IPS-11a (cell line): Measurements from ENCODE around the gene PCGF6.

Source experiments
- H3K4me3 ChIP-seq: one replicate; pipeline ENCODE4 v1.5.1; 2013; ENCODE audit warnings: low read depth, low read length, control low read depth

Gene PCGF6

DNA sequence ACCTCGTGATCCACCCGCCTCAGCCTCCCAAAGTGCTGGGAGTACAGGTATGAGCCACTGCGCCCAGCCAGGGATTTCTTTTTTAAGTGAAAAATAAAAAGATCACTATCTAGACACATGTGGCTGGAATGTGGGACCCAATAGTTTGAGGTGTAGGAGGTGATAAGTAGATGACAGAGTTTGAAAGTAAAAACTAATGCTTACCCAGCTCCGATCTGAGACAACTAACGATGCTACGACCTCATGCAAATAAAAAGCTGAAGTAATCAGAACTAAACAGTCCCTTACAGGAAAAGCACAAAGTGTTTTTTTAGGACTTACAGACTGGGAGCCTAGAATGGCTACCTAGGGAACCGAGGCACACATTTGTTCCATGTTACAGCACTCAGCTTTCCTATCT, 23.0 kb downstream of the PCGF6 start:
- no peak overlapping the region for H3K4me3 ChIP-seq

DNA sequence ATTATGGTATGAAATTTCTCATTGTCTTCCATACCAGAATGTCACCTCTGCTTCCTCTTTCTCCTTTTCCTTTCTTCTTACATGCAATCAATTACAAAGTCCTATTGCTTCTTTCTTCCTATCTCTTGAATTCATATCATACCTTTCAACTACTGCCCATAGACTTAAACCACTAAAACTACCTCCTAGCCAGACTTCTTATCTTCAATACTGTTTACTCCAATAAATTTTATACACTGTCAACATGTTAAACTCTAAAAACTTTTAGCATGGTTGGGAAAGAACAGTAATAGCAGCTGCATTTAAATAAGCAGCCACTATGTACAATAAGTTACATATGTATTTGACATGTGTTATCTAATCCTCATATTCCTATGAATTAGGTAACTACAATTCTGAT, 34.9 kb downstream of the PCGF6 start:
- no peak overlapping the region for H3K4me3 ChIP-seq

DNA sequence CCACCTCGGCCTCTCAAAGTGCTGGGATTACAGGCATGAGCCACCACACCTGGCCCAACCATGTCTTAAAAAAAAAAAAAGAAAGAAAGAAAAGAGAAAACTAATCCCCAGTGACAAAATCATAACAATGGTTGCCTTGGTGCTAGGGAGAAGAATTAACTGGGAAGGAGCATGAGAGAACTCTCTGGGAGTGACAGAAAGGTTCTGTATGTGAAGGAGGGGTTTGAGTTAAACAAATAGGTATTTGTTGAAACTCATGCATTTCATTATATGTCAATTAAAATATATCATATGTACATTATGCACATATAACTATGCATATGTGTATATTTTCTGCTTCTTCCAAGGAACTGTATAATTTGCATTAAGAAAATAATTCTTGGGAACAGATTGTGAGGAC, 40.7 kb downstream of the PCGF6 start:
- H3K4me3 ChIP-seq = no peak overlapping the region

DNA sequence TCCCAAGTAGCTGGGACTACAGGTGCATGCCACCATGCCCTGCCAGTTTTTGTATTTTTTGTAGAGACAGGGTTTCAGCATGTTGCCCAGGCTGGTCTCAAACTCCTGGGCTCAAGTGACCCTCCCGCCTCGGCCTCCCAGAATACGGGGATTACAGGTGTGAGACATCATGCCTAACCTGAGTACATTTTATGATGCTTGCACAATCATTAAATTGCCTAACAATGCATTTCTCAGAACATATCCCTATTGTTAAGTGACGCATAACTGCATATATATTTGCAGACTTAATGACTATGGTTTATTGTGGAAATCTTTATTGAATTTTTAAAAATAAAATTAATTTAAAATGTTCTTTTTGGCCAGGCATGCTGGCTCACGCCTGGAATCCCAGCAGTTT, 43.3 kb downstream of the PCGF6 start:
- H3K4me3 ChIP-seq = no peak overlapping the region

DNA sequence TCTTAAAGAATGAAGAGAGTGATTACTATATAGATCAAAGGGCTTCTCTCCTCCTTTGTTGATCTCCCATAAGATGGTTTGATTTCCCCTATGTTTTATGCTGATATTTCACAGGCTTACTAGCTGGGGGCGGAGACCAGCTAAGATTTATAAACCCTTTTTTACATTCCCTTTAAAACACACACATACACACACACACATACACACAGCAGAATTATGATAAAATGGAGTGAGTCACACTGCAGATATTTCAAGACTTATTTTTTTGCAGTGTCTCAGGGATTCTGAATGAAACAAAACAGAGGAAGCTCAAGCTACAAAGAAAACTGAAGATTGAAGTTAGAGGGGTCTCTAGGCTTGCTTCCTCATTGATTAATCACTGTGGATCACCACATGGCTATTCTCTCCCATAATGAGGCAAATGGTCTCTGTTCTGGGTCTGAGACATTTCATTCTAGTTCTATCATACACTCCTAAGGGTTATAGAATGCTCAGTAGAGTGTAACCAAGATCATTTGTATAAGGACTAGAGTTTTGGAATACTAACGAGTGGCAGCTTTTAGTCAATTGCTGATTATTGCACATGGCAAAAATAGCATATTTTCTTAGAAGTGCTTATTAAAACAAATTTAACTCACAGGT, 55.4 kb downstream of the PCGF6 start:
- no peak overlapping the region for H3K4me3 ChIP-seq

DNA sequence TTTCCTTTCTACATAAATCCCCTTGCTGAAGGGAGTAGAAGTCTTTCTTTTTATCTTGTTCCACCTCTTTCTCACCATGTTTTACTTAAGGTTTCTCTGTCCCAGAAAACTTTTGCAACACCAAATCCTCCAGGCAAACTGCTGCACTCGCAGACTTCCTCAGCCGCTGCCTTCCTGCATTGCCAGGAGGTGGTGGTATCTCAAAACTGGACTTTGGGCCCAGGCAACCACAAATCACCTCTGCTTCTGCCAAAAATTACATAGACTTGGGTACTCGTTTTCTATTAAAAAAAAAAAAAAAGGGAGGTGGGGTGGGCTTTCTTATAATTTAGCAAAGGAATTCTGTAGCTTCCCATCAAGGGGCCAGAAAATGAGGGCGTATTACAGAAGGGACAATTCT, 59.4 kb downstream of the PCGF6 start:
- H3K4me3 ChIP-seq = no peak overlapping the region

DNA sequence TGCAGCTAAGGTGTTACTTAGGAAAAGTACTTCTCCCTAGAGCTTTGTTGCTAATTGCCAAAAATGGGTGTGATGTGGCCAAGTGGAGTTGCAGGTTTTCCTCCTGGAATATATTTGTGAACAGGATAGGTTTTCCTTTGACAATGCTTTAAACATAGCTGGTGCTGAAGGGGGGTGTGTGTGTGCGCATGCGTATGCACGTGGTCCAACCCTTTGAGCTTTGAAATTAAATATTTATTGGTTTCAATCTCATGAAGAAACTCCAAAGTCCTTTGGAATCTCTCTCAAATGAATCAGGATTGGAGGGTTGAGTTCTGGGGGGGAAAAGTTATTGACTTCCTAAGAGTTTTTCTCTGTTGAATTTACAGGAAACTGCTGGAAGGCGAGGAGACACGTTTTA, 62.9 kb downstream of the PCGF6 start:
- no peak overlapping the region for H3K4me3 ChIP-seq

DNA sequence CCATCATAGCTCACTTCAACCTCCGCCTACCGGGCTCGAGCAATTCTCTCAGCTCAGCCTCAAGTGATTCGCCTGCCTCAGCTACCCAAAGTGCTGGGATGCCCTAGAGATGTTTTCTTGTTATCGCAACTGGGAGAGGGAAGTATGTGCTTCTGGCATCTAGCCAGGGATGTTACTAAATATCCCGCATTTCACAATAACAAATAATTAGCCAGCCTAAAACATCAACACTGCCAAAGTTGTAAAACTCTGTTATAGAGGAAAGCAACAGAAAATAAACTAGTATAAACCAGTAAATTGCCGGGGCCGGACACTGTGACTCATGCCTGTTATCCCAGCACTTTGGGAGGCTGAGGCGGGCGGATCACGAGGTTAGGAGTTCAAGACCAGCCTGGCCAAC, 66.8 kb downstream of the PCGF6 start:
- H3K4me3 ChIP-seq = no peak overlapping the region

DNA sequence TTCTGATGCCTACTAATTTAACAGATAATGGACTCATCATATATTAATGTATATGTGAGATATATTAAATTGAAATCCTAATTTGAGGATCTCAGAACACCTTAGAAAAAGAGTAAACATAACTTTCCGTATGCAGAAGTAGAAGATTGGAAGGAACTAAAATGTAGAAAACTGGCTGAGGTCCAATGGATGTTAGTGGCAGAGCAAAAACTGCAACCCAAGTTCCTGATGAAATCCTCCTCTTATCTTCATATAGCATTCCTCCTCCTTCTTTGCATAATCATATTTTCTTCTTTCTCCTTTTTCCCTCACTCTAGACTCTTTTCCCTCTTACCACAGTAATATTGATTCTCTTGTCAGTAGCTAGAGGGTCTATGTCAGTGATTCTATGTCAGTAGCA, 68.0 kb downstream of the PCGF6 start:
- H3K4me3 ChIP-seq = no peak overlapping the region

DNA sequence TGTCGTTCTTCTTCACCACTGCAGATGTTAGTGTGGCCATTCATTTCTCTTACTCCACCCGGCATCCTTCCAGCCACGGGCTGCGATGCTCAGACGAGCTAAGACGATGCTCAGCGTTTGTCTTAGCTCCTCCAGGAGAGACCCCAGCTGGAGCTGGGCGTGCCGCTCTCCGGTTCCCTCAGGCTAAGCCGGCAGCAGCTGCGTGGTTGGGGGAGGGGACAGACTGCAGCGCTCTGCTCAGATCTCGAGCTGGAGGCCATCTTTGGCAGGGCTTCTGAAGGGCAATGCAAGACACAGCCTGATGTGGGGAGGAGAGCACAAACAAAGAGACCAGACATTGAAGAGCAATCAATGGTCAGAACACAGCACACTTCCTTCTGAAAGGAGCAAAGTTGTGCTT, 69.2 kb downstream of the PCGF6 start:
- no peak overlapping the region for H3K4me3 ChIP-seq

DNA sequence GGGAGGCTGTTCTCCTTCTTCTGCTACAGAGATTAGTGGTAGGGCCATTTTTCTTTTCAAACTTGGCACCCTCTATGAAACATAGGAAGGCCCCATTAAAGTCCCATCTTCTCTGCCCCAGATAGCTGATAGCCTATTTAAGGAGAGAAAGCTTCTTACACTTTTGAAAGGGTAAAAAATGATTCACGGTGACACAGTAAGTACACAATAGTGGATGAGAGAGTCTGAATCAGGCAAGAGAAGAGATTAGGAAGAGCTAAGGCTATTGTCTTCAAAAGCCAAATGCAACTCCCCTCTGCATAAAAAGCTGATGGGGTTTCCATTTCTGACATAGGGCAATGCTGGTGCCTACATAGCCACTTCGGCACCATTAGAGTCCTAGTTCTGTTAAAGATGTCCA, 70.4 kb downstream of the PCGF6 start:
- H3K4me3 ChIP-seq = no peak overlapping the region

DNA sequence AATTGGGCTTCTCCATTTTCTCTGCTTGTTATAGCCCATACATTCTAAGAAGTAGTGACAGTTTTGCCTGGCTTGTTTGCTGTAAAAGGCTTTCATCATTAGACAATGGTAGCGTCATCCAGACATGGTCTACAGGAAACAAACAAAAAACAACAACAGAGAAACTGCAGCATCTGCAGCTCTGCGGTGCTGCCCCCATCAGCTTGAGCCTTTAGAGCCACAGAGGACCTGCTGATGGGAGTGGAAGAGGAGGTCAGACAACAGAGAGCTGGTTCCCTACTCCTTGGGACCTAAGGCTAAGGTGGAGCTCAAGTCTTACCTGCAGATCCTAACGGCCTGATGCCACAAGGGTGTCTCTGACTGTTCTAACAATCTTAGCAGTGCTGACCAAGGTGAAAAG, 70.9 kb downstream of the PCGF6 start:
- no peak overlapping the region for H3K4me3 ChIP-seq

DNA sequence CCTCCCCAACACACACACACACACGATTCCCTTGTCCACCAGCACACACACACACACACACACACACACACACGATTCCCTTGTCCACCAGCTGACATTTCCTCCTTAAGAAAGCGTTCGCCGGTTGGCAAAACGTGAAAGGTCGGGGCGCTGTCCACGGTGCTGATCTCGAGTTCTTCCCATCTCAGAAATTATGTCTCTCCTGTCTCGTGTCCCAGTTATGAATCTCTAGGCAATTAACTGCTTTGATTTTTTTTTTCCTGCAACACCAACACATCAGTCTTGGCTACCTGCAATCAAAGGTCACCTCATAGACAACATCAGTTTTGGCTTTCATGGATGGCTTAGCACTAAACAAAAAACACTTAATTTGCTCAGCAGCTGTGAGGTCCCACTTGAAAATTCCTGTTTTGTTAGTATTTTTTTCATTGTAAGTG, 72.1 kb downstream of the PCGF6 start:
- H3K4me3 ChIP-seq = peak overlapping the region; percentile 21

DNA sequence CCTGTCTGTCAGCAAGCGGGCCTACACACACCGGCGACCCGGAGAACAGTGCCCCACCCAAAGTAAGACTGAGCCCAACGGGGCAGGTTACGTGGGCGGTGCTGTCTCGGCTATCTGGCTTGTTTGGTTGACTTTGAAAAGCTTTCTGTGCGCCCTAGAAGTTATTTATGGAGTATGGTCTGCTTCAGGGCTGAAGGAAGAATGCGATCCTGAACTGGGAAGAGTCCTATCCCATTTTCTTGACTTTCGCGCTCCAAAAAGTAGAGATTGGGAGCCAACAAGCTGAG, 72.5 kb downstream of the PCGF6 start:
- H3K4me3 ChIP-seq = peak overlapping the region; percentile 21

DNA sequence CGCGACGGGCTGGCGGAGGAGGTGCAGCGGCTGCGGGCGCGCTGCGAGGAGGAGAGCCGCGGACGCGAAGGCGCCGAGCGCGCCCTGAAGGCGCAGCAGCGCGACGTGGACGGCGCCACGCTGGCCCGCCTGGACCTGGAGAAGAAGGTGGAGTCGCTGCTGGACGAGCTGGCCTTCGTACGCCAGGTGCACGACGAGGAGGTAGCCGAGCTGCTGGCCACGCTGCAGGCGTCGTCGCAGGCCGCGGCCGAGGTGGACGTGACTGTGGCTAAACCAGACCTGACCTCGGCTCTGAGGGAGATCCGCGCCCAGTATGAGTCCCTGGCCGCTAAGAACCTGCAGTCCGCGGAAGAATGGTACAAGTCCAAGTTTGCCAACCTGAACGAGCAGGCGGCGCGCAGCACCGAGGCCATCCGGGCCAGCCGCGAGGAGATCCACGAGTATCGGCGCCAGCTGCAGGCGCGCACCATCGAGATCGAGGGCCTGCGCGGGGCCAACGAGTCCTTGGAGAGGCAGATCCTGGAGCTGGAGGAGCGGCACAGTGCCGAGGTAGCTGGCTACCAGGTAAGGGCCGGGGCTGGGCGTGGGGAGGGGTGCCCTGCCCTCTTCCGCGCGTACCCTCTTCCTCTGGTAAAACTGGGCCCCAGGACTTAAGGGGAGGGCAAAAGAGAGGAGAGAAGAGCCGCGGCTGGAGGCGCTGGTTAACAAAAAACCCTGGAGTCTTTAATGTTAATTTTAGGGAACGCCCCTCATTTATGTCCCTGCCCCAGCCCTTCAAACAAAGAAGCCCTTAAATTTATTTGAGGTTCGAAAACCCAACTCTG, 73.0 kb downstream of the PCGF6 start:
- H3K4me3 ChIP-seq = peak overlapping the region; percentile 50

DNA sequence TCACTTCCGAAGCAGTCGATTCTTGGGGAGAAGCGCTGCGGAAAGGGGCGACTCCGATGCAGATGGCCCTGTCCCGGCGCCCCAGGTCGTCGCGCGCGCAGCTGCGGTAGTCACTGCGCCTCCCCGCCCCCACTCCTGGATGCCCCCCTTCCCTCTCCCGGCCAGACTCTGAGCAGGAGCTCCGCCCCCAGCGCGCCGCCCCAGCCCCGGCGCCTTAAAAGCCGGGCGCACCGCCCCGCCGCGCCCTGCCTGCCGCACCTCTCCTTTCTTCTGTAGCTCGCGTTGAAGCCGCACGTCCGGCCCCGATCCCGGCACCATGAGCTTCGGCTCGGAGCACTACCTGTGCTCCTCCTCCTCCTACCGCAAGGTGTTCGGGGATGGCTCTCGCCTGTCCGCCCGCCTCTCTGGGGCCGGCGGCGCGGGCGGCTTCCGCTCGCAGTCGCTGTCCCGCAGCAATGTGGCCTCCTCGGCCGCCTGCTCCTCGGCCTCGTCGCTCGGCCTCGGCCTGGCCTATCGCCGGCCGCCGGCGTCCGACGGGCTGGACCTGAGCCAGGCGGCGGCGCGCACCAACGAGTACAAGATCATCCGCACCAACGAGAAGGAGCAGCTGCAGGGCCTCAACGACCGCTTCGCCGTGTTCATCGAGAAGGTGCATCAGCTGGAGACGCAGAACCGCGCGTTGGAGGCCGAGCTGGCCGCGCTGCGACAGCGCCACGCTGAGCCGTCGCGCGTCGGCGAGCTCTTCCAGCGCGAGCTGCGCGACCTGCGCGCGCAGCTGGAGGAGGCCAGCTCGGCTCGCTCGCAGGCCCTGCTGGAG, 73.8 kb downstream of the PCGF6 start, which contains the start of gene INA:
Gene INA (plus strand): TSS at position 243 of the 817 bp plus-strand sequence. CDS start 74 bp downstream, at position 317.
- peak within 1 kb of the TSS; percentile 50 for H3K4me3 ChIP-seq

DNA sequence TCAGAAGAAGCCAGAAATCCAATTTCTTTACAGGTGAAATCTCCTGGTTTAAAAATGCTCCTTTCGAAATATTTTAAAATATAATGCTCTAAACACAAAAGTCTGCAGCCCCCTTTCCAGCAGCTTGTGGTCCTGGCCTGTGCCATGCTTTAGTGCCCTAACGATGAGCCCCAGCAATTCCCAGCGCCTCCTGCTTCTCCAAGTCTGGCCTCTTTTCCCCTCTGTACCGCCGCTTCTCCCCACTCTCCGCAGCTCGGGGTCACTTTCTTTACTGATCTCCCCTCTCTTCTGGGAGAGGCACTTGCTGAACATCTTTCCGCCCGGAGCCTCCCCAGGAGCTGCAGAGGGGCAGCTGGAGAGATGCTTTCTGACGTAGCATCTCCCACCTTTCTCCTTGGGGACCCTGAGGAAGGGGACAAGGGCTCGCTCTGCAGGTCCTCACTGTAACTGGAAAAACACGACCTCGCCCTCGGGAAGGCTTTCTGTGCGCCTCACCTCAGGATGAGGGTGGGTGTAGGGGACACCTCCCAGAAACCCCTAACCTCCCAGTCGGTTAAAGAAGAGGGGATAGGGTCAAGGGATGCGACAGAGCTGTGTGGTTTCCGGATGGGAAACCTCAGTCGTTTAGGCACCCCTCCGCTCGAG, 74.6 kb downstream of the PCGF6 start:
- H3K4me3 ChIP-seq = peak overlapping the region; percentile 50

DNA sequence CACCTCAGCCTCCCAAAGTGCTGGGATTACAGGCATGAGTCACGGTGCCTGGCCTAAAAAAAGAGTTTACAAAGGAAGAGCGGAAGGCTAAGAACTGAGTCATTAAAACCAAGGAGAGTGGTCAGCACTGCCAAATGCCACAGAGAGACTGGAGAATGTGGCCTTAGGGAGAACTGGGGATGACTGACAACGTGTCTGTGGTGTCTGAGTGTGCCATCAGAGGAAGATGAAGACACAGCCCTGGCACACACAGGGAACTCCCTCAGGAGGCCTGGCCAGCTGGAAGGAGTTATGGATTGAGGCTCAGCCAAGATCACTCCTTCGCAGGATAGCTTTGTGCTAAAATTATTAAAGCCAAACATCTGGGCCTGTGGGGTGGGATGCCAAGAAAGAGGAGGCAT, 77.9 kb downstream of the PCGF6 start:
- no peak overlapping the region for H3K4me3 ChIP-seq

DNA sequence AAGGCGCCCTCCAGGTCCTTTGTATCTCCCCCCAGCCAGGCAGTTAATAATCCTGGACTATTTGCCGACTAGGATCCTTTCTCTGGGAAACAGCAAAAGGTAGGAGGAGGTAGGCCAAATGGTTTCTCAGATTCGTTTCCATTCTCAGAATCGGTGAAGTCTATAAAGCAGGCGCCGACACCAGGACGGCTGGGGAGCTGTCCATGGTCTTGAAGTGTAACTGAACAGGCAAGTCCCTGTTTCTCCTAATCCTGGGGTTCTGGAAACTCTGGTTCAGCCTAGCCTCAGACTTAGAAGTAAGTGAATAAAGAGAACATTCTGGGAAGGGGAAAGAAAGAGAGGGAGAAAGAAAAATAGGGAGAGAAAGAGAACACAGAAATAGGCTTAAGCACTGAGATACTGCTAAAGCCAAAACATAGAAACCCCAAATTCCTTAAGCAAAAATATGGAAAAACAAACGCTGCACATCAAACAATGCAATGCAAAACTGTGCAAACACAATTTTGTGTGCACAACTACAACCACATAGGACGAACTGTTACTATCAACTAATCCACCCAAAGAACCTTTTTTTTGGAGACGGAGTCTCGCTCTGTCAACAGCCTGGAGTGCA, 85.1 kb downstream of the PCGF6 start:
- H3K4me3 ChIP-seq = no peak overlapping the region

DNA sequence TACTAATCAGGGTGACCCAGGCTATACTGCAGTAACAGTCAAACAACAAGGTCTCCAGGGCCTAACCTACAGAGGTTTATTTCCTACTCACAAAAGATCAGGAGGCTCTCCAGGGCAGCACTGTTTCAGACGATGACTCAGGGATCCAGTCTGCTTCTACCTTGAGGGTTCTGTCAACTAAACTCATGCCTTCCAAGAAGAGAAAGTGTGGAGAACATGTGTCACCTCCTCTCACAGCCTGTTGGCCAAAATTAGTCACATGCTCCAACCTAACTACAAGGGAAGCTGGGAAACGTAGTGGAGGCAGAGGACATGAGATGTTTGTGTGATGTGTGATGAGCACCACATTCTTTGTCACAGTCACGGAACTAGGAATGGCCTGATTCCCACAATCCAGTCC, 88.7 kb downstream of the PCGF6 start:
- no peak overlapping the region for H3K4me3 ChIP-seq

DNA sequence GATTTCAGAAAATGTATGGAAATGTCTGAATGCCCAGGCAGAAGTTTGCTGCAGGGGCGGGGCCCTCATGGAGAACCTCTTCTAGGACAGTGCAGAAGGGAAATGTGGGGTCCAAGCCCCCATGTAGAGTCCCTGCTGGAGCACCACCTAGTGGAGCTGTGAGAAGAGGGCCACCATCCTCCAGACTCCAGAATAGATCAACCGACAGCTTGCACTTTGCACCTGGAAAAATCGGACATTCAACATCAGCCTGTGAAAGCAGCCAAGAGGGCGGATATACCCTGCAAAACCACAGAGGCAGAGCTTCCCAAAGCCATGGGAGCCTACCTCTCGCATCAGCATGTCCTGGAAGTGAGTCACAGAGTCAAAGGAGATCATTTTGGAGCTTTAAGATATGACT, 91.0 kb downstream of the PCGF6 start:
- H3K4me3 ChIP-seq = no peak overlapping the region
